ENCODE measurements around the gene MECP2.

- TF ChIP-seq, protein P1, sequence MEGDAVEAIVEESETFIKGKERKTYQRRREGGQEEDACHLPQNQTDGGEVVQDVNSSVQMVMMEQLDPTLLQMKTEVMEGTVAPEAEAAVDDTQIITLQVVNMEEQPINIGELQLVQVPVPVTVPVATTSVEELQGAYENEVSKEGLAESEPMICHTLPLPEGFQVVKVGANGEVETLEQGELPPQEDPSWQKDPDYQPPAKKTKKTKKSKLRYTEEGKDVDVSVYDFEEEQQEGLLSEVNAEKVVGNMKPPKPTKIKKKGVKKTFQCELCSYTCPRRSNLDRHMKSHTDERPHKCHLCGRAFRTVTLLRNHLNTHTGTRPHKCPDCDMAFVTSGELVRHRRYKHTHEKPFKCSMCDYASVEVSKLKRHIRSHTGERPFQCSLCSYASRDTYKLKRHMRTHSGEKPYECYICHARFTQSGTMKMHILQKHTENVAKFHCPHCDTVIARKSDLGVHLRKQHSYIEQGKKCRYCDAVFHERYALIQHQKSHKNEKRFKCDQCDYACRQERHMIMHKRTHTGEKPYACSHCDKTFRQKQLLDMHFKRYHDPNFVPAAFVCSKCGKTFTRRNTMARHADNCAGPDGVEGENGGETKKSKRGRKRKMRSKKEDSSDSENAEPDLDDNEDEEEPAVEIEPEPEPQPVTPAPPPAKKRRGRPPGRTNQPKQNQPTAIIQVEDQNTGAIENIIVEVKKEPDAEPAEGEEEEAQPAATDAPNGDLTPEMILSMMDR (IDR thresholded peaks at IDR 0.05; ENCODE audit: low read depth, low read length): no peak
- no peak for TF ChIP-seq EZH2phosphoT487 (IDR thresholded peaks at IDR 0.05; ENCODE audit: low read depth)
Measured at GRCh38 chrX:154038656-154039055, 58.9 kb downstream of the MECP2 start.

All from OCI-LY3 (cell line).